ENCODE results near the gene CFAP97.

DNA sequence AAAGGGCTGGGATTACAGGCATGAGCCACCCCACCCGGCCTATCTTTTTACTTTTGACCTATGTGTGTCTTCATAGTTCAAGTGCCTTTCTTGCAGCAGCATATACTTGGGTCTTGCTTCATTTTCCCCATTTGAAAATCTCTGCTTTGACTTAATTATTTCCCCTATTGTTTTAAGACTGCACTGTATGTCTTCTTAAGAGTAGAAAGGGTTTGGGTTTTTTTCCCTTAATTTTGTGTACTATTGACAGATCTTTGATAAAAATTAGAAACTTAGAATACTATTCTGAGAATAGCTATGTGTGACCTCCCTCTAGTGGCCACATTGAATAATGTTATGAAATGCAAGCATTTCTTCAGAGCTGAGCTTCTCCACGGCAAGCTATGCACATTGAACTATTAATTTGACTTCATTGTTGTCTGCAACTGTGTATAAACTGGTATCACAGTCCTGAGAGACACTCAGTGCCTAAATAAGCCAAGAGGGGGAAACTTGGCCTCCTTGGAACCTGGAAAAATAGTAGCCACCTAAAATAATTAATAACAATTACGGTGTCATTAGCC lies 69.4 kb downstream of the CFAP97 start:
- TF ChIP-seq, protein P1, sequence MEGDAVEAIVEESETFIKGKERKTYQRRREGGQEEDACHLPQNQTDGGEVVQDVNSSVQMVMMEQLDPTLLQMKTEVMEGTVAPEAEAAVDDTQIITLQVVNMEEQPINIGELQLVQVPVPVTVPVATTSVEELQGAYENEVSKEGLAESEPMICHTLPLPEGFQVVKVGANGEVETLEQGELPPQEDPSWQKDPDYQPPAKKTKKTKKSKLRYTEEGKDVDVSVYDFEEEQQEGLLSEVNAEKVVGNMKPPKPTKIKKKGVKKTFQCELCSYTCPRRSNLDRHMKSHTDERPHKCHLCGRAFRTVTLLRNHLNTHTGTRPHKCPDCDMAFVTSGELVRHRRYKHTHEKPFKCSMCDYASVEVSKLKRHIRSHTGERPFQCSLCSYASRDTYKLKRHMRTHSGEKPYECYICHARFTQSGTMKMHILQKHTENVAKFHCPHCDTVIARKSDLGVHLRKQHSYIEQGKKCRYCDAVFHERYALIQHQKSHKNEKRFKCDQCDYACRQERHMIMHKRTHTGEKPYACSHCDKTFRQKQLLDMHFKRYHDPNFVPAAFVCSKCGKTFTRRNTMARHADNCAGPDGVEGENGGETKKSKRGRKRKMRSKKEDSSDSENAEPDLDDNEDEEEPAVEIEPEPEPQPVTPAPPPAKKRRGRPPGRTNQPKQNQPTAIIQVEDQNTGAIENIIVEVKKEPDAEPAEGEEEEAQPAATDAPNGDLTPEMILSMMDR (optimal IDR thresholded peaks at IDR 0.05 in 1 of 3, IDR thresholded peaks at IDR 0.05 in 1 of 3, conservative IDR thresholded peaks at IDR 0.05 in 1 of 3; ENCODE audit: extremely low read depth in 1 of 3, insufficient read depth in 2 of 3, low read length in 3 of 3): peak; percentile 17 to 64 (median 45)
- TF ChIP-seq EZH2 (IDR thresholded peaks at IDR 0.05; ENCODE audit: low read length): no peak

Measured in keratinocyte (primary cell).